ENCODE measurements around the gene DDX24.

DNA sequence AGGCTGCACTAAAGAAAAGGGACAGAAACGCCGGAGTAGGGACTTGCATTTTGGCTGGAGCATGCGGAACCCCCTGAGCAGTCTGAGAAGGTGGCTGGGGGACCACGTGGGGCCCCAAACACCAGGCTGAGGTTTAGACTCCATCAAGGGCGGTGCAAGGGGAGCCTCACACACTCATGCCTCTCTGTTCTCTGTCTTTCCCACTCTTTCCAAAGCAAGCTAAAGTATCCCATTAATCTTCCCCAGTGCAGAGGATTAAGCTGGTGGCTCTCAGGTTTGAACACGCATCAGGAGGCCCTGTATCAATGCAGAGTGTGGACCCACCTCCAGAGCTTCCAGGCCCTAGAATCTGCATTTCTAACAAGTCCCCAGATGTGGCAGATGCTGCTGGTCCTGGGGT, 70.4 kb downstream of the DDX24 start:
- no peak for TF ChIP-seq POLR2A (IDR thresholded peaks at IDR 0.05)
- no peak for TF ChIP-seq CTCF (IDR thresholded peaks at IDR 0.05)
- no peak for TF ChIP-seq POLR2AphosphoS5 (IDR thresholded peaks at IDR 0.05)

All from prostate gland (tissue), 2 donors.